Stimulated activated CD4-positive, alpha-beta T cell treated with anti-CD3 and anti-CD28 coated beads, Interleukin-2, amount 100 ng/mL, for 4 hours (primary cell): Measurements from ENCODE around the gene TAF4B.
"Not testable (repeated sequence)": the region's sequence is repeated elsewhere in the genome, so short reads cannot be mapped to it uniquely, and the experiment has no call there.

Experiments
- DNase-seq: peaks from one replicate; pipeline ENCODE4 v3.0.0-alpha.2; 2020; ENCODE audit warnings: low read depth

Gene TAF4B, protein sequence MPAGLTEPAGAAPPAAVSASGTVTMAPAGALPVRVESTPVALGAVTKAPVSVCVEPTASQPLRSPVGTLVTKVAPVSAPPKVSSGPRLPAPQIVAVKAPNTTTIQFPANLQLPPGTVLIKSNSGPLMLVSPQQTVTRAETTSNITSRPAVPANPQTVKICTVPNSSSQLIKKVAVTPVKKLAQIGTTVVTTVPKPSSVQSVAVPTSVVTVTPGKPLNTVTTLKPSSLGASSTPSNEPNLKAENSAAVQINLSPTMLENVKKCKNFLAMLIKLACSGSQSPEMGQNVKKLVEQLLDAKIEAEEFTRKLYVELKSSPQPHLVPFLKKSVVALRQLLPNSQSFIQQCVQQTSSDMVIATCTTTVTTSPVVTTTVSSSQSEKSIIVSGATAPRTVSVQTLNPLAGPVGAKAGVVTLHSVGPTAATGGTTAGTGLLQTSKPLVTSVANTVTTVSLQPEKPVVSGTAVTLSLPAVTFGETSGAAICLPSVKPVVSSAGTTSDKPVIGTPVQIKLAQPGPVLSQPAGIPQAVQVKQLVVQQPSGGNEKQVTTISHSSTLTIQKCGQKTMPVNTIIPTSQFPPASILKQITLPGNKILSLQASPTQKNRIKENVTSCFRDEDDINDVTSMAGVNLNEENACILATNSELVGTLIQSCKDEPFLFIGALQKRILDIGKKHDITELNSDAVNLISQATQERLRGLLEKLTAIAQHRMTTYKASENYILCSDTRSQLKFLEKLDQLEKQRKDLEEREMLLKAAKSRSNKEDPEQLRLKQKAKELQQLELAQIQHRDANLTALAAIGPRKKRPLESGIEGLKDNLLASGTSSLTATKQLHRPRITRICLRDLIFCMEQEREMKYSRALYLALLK

DNA sequence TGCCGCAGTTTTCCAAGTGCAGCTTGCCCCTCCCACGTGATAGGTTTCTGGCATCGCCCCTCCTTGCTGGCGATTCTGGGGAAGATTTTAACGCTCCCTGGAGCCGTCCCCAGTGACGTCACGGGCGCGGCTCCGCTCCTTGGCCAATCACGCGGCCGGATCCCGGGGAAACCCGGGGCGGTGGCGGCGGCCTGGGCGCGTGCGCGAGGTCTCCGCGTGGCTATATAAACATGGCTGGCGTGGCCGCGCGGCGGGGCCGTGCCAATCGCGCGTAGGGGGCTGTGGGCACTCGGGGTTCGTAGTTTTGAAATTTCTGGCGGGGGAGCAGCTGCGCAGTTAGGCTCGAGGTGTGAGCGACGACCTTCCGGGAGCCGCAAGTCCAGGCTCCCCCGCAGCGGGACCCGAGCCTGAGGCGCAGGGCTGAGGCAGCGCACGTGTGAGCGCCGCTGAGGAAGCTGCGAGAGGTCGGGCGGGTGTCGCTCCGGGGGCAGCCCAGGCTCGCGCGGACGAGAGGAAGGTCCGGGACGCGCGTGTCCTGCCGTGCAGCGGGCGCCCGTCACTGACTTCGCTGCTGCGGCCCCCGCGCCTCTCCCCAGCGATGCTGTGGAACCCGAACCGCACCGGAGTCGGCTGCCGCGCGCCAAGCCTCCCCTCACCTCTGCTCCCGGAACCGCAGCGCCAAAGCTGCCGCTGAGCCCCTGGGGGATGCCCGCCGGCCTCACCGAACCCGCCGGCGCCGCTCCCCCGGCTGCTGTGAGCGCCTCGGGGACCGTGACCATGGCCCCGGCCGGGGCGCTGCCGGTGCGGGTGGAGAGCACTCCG lies at the start of gene TAF4B:
Gene TAF4B, plus strand, starts transcription at position 217 of the 822 bp plus-strand sequence. Its CDS starts 489 bp downstream, at position 706.
- peak; percentile 93 for DNase-seq

DNA sequence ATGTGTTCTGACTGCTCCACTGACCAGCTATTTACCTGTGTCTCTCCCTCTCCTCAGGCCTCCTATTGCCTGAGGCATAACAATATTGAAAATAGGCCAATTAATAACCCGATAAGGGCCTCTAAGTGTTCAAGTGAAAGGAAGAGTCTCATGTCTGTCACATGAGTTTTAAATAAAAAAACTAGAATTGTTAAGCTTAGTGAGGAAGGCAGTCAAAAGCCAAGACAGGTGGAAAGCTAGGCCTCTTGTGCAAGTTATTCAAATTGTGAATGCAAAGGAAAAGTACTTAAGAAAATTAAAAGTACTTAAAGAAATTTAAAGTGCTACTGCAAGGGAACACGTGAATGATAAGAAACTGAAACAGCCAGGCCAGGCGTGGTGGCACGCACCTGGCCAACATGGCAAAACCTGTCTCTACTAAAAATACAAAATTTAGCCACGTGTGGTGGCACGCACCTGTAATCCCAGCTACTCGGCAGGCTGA lies 44.9 kb upstream of the TAF4B start:
- DNase-seq: no peak

DNA sequence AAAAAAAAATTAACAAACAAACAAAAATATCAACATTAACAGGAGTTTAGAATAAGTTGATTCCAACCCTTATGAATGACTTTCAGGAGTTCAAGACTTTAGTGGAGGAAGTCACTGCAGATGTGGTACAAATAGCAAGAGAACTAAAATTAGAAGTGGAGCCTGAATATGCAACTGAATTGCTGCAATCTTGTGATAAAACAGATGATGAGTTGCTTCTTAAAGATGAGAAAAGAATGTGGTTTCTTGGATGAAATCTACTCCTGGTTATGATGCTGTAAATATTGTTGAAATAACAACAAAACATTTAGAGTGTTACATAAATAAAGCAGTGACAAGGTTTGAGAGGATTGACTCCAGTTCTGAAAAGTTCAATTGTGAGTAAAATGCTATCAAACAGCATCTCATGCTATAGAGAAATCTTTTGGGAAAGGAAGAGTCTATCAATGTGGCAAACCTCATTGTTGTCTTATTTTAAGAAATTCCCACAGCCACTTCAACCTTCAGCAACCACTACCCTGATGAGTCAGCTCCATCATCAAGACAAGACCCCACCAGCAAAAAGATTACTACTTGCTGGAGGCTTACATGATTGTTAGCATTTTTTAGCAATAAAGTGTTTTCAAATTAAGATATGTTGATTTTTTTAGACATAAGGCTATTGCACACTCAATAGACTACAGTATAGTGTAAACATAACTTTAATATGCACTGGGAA lies 42.7 kb upstream of the TAF4B start:
- no peak for DNase-seq

DNA sequence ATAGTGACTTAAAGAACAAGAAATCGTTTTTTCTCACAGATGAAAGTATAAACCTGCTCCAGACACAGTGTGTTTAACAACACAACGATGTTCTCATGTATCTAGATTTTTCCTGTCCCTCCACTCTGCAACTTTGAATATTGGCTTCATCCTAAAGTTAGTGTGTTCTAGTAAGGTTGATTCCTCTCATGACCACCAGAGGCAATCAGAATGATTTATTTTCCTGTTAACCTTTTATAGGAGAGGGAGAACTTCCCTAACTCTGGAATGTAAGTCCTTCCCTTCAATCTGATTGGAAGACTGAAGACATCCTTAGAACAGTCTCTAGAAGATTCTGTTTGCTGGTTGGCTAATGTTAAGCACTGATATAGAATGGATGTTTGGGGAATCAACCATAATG lies 41.0 kb upstream of the TAF4B start:
- no peak for DNase-seq

DNA sequence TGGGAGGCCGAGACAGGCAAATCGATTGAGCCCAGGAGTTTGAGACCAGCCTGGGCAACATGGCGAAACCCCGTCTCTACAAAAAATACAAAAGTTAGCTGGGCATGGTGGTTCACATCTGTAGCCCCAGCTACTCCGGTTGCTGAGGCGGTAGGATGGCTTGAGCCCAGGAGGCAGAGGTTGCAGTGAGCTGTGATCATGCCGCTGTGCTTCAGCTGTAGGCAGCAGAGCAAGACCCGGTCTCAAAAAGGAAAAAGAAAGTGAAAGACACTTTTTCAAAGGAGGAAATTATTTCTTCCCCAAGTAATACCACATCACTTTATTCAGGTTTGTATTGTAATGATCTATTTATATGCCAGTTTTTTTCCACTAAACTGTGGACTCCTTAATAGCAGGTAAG lies 35.7 kb upstream of the TAF4B start:
- peak; percentile 33 for DNase-seq

DNA sequence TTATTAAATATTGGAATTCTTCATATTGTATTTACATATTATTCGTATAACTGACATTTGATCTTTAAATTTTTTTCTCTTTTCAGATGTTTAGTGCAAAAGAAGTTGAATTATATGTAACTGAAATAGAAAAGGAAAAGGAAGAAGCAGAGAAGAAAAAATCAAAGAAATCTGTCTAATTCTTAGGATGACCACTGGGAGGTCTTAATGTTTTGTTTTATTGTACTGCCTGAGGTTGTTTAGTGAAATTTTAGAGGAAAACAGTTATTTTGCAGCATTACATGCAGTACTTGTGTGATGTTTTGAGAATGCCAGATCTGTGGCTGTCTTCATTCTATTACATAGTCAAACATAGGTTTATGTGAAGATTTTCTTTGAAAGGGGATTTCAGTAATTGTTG lies 34.0 kb upstream of the TAF4B start:
- DNase-seq: no peak

DNA sequence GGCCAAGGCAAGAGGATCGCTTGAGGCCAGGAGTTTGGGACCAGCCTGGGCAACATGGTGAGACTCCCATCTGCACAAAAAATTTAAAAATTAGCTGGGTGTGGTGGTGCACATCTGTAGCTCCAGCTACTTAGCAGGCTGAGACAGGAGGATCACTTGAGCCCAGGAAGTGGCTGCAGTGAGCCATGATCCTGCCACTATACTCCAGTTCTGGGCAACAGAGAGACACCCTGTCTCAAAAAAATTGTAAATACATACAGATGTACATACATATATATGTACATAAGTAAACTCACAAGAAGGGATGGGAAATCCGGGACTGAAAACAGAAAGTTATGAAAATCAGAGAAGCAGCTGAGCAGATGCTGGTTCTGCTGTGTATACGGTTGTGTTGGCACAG lies 29.6 kb upstream of the TAF4B start:
- no peak for DNase-seq

DNA sequence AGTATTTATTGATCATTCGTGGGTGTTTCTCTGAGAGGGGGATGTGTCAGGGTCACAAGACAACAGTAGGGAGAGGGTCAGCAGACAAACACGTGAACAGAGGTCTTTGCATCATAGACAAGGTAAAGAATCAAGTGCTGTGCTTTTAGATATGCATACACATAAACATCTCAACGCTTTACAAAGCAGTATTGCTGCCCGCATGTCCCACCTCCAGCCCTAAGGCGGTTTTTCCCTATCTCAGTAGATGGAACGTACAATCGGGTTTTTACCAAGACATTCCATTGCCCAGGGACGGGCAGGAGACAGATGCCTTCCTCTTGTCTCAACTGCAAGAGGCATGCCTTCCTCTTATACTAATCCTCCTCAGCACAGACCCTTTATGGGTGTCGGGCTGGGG lies 24.2 kb upstream of the TAF4B start:
- not testable (repeated sequence) for DNase-seq

DNA sequence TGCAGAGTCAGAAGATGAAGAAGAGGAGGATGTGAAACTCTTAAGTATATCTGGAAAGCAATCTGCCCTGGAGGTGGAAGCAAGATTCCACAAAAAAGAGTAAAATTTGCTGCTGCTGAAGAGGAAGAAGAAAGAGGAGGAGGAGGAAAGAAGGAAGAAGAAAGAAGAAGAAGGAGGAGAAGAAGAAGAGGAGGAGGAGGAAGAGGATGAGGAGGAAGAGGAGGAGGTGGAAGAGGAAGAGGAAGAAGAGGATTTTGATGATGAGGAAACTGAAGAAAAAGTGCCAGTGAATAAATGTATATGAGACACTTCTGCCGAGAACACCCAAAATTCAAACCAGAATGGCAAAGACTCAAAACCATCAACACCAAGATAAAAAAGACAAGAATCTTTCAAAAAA lies 20.9 kb upstream of the TAF4B start:
- DNase-seq: no peak

DNA sequence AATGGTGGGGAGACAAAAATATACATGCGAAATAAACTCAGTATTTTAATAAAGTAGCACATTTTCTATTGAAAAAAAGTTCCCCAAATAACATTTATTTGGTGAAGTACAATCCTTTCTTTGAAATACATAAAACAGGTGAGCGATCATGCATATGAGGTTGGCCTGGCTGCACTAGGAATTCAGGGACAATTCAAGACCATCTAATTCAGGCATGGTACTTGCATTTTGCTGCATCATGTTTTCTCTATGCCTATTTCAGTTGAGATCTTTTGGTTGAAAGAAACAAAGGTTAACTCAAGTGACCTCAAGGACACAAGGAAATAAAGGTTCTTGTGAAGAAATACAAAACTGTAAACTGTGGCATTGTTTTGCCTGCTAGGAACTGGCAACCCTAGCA lies 19.8 kb upstream of the TAF4B start:
- no peak for DNase-seq

DNA sequence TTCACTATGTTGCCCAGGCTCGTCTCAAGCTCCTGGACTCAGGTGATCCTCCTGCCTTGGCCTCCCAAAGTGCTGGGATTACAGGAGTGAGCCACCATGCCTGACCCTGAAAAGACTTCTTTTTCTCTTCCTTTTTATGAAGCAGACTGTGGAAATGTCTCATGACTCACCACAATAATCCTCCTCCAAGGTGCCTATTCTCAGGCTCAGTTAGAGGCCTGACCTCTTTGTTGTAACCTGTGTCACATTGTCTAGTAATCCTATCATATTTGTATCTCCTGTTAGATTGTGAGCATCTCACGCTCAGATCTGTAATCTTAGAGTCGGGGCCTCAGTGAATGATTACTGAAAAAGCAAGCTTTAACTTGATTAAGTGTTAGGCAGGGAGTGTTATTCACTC lies 18.3 kb upstream of the TAF4B start:
- no peak for DNase-seq

DNA sequence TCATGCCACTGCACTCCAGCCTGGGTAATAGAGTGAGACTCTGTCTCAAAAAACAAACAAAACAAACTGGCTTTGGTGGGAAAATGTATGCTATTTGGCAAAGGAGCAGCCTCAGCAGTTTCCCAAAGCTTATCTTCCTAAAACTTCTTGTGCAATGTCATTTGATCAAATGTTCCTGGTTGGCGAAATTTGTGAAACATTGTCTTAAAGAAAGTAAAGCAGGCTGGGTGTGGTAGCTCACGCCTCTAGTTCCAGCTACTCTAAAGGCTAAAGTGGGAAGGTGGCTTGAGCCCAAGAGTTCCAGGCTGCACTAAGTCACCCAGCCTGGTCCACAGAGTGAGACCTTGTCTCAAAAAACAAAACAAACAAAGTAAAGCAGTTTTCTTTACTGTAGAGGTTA lies 17.3 kb upstream of the TAF4B start:
- DNase-seq: no peak

DNA sequence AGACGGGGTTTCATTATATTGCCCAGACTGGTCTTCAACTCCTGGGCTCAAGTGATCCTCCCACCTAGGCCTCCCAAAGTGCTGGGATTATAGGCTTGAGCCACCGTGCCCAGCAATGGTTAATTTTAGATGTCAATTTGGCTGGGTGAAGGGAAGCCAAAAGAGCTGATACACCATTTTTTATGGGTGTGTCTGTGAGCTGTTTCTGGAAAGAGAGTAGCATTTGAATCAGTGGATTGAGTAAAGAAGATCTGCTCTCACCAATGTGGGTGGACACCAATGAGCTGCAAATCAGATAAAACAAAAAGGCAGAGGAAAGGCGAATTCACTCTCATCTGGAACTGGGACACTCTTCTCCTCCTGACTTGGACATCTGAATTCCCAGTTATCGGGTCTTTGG lies 16.1 kb upstream of the TAF4B start:
- DNase-seq: no peak

DNA sequence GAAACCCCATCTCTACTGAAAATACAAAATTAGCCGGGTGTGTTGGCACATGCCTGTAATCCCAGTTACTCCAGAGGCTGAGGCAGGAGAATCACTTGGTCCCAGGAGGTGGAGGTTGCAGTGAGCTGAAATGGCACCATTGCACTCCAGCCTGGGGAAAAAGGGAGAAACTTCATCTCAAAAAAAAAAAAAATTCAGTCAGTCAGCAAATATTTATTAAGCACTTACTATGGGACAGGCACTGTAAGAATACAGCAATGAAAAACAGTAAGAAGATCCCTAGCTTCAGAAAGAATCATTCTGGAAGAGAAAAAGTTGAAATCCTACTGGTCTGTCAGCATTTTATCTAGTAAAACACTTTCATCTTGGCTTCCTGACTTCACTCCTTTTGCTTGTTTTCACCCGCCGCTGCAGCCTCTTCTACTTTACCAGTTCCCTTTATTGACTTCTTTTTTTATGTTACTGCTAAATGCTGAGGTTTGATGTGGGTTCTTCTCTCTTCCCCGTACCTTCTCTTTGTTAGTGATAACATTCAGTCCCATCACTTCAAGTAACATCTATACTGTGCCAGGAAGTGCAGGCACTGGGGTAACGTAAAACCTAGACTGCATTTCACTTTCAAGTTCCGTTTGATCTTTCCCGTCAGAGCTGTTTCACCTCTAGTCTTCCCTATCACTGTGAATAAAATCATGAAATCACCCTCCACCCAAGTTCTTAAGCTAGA lies 10.8 kb upstream of the TAF4B start:
- peak; percentile 41 for DNase-seq

DNA sequence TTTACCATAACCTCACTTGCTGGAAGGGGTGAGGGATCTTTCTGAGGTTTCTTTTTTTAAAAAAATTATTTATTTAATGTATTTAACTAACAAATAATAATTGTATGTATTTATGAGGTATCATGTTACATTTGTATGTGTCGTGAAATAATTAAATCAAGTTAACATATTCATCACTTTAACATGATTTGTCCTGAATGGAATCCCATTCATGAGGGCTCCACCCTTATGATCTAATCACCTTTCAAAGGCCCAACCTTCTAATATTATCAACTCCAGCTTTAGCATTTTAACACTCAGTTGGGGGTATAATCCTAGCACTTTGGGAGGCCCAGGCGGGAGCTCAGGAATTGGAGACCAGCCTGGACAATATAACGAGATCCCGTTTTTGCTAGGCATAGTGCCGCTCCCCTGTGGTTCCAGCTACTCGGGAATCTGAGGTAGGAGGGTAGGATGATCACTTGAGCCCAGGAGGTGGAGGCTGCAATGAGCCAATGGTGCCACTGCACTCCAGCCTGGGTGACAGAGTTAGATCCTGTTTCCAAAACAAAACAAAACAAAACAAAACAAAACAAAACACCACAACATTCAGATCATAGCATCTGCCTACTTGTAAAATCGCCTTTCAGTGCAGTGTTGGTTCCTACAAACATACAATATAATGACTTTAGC lies 1.1 kb upstream of the TAF4B start:
- DNase-seq: no peak

DNA sequence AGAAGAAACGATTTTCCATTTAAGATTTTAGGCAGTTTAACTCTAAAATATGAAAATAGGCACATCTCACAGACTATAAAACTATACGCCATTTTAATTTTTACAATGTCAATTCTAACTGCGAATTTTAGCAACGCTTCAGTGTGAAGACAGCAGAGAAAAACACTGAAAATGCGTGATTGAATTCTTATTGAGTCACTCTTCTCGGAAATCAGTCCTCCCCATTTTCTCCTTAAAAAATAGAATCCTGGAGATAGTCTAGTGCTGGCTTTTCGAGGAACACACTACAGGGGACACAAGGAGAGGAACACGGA lies 373 bp upstream of the TAF4B start:
- no peak for DNase-seq

DNA sequence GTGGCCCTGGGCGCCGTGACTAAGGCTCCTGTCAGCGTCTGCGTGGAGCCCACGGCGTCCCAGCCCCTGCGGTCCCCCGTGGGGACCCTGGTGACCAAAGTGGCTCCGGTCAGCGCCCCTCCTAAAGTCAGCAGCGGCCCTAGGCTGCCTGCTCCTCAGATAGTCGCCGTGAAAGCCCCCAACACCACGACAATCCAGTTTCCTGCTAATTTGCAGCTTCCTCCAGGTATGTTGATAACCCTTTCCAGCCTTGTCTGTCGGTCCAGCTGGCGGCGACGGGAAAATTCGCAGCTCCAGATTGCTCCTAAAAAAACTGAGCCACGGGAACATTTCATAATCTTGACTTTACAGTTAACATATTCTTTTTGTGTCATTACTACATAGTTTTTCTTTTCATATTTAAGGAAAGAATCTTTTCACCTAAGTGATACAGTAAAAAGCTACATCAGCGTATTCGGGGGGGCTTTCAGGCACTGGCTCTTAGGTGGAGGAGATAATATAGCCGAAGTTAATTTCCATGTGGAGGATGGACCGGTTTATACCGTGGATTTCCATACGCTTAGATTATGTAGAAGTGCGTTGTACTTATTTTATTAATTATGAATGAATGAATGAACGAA lies 916 bp downstream of the TAF4B start:
- no peak for DNase-seq

DNA sequence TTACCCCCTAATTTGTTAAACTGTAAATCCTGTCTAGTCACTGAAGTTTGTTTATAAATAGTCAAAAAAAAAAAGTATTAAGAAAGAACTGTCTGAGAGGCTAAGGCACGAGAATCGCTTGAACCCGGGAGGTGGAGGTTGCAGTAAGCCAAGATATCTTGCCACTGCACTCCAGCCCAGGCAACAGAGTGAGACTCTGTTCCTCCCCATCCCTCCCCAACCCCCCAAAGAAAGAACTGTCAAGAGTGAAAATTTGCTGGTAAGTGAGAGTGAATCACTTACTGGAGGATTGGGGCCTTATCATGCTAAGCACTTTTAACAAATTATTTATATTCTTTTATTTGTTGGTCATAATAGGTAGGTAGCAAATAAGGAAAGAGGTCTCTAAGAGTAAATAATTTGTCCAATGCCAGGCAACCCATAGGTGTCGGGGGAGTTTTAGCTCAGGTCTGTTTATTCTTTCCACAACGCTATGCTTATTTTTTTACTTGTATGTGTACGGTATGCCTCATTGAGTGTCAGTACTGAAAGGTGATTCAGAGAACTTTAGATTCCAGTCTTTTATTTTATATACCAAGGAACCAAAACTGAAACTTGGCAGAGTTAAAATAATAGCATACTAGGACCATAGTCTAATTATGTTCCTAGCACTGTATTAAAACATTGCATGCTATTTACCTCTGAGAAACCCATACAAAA lies 2.5 kb downstream of the TAF4B start:
- DNase-seq: no peak

DNA sequence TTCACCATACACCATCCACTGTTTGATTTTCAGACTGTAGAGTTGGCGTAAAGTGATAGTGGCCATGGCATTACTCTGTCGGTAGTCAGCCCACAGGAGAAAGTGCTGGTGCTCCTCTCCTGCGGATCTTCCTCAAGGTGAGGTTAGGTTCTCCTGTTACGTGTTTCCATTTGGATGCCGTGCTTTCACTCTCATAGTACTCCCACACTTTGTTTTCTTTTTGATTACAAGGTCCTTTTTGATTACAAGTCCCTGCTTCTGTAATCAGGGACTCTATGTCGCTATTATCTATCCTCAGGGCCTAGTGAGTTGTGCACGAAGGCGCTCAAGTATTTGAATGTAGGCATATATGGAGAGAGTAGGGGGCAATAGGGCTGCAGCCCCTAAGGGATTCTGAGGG lies 4.3 kb downstream of the TAF4B start:
- DNase-seq: no peak
